Right renal pelvis (tissue), 4 donors: Measurements from ENCODE around the gene RHOF. TPM values are rescaled to one million over a fixed set of nuclear protein-coding genes. Genes with fewer than 3 reads are reported as not detected.
"Not testable (repeated sequence)": the region's sequence is repeated elsewhere in the genome, so short reads cannot be mapped to it uniquely, and the experiment has no call there.

Experiments
- DNase-seq, 4 donors: peaks; one replicate each; pipeline ENCODE4 v3.0.0-alpha.2; 2013; ENCODE audit warnings: low read depth in 4 of 4, low spot score in 3 of 4, missing footprints in 1 of 4
- polyA plus RNA-seq, 4 donors: library from polyadenylated mRNA; unstranded; fragments of 120-200 nt; gene quantifications; one replicate each; pipeline ENCODE4 v1.2.1, GENCODE V29; 2013; ENCODE audit not compliant: insufficient read length in 4 of 4

RHOF gene
- polyA plus RNA-seq, 4 donors = 8.6 to 13.7 (median 11.9) TPM

DNA sequence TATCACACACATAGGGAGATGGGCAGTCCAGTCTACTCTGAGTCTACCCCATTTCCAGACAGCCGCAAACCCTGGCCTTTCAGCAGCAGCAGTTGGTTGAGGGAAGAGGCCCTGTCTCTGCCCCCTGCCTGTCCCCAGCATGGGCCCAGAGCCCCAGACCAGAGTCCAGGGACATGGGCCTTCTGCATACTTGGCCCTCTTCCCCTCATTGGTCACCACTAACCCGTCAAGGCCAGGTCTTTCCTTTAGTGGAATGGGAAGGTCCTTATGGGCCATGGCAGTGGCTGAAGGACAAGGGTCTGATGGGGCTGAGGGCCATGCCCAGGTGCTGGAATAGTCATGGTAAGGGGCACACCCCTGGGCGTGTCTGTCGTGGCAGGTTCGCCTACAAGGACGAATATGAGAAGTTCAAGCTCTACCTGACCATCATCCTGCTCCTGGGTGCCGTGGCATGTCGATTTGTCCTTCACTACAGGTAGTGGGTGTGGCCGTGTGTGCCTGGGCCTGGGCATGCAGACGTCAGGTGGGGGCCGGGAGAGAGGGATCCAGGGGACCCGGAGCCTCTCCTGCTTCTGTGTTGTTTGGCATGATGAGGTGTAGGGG lies 41.6 kb downstream of the RHOF start:
- no peak for DNase-seq

DNA sequence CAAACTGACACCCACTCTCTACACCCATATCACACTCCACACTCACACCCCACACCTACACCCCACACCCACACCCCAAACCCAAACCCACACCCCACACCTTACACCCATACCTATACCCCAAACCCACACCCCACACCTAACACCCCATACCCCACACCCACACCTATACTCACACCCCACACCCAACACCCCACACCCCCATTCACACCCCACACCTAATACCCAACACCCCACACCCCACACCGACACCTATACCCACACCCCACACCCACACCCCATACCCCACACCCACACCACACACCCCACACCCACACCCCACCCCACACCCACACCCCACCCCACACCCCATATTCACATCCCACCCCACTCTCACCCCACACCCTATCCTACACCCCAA lies 42.5 kb downstream of the RHOF start:
- no peak for DNase-seq

DNA sequence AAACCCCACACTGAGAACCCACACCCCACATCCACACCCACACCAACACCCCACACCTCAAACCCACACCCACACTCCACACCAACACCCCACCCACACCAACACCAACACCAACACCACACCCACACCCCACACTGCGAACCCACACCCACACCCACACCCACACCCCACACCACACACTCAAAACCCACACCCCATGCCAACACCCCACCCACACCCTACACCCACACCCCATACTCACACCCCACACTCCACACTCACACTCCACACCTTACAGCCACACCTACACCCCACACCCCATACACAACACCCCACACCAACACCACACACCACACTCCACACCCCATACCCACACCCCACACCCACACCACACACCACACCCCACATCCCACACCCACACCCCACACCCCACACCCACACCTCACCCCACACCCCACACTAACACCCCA lies 43.0 kb downstream of the RHOF start:
- DNase-seq = no peak

DNA sequence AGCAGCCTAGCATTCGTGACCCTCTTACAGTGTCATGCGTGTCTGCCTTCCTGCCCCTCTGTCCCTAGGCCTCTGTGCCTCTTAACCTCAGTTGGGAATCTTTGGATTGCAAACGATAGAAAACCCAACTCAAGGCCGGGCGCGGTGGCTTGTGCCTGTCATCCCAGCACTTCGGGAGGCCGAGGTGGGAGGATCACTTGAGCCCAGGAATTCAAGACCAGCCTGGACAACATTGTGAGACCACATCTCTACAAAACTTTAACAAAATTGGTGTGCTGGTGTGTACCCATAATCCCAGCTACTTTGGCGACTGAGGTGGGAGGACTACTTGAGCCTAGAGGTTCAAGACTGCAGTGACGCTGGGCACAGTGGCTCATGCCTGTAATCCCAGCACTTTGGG lies 44.2 kb downstream of the RHOF start:
- DNase-seq = no peak

DNA sequence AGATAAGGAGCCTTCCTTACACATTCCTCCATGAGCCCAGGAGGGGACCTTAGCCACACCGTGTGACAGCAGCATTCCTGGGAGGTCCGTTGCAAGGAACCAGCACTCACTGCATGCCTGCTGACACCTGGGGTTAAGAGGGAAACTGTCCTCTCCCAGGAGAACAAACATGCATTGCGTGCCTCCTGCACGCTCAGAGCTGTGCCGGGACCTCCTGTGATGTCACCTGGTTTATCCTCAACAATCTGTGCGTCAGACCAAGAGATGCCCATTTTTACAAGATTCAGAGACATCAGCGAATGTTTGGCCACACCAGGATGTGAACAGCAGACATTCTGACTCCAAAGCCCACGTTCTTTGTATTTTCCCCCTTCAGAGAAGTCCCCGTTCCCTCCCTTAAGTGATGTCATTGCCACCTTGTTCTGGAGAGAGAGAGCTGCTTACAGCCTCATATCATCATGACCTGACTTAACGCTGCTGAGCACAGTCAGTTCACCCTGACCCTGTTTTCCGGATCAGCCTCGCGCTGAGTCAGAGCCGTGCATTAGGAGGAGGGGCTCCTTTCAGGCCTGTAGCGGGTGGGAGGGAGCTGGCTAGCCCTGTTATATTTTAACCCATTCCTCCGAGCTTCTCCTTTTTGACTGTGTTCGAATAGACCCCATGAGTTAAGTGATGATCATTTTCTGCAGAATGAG lies 44.8 kb downstream of the RHOF start:
- peak in 2 of 4 donors; percentile 54 to 59 for DNase-seq

DNA sequence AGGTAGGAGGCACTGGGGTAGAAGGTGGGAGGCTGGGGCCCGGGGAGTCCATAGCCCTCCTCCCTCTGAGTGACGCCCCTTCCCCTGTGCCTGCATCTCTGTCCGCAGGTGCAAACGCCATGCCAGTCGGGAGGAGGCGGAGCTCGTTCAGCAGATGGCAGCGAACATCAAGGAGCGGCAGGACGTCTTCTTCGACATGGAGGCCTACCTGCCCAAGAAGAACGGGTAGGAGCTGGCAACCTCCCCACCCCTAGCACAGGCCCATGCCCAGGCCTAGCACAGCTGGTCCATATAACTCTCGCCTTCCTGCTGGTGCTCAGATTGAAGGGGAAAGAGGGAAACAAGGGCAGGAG lies 45.3 kb downstream of the RHOF start:
- no peak for DNase-seq

DNA sequence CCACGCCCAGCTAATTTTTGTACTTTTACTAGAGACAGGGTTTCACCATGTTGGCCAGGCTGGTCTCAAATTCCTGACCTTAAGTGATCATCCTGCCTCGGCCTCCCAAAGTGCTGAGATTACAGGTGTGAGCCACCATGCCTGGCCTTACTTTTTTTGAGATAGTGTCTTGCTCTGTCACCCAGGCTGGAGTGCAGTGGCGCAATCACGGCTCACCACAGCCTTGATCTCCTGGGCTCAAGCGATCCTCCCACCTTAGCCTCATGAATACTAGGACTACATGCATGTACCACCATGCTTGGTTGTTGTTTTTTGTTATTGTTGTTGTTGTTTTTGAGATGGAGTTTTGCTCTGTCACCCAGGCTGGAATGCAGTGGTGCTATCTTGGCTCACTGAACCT lies 47.9 kb downstream of the RHOF start:
- DNase-seq = not testable (repeated sequence)

DNA sequence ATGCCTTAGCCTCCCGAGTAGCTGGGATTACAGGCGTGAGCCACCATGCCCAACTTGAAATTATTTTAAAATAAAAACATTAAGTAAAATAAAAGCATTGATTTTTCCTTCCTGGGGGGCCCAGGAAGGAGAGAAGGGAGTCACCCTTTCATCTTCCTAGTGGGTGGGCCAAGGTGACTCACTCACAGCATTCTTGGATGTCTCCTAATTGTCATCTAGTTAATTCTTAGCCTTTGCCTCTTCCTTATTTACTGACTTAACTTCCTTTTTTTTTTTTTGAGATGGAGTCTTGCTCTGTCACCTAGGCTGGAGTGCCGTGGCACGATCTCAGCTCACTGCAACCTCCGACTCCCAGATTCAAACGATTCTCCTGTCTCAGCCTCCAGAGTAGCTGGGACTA lies 51.7 kb downstream of the RHOF start:
- DNase-seq = no peak

DNA sequence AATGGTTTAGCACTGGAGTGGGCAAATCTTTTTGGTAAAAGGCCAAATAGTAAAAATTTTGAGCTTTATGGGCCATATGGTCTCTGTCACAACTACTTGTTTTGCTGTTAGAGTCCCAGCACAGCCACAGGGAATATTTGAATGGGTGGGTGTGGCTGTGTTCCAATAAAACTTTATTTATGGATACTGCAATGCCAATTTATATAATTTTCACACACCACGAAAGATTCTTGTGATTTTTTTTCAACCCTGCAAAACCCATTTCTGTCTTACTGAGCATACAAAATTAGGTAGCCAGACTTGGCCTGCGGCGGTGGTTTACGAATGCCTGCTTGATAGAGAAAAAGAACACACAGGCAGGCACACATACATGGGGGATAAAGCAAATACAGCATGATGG lies 52.6 kb downstream of the RHOF start:
- DNase-seq = no peak

DNA sequence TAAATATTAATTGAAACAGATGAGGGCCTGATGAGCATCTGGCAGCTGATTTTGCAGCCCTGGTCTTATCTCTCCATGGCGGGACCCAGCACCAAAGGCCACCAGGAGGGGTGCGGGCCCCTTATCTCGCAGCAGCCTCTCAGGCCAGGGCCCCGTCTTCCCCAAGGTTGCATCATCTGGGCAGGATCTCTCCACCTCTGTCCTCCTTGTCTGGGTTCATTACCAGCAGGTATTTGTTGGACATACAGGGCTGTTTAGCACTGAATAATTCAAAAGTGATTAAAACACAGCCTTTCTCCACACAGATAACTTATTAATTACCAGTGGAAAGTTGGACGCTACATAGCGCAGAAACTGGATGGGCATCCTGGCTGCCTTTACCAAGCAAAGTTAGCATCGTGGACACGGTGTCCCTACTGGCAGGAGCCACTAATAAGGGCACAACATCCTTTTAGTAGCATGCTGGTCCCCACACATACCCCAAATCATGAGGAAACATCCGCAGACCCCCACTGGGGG lies 55.1 kb downstream of the RHOF start:
- no peak for DNase-seq

DNA sequence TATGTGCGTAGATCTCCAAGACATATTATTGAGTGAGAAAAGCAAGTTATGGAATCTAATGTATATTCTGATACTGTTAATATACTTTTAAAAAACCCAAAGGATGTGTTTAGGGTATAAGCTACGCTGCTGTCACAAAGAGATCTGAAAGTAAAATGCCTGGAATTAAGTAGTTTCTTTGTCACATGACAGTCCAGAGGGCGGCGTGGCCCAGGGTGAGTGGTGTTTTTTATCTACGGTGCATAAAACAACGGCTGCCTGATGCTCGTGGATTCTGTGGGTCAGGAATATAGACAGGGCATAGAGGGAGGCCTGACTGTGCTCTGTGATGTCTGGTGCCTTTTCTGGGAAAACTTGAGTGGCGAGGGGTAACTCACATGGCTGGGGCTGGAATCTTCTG lies 59.6 kb downstream of the RHOF start:
- DNase-seq = no peak

DNA sequence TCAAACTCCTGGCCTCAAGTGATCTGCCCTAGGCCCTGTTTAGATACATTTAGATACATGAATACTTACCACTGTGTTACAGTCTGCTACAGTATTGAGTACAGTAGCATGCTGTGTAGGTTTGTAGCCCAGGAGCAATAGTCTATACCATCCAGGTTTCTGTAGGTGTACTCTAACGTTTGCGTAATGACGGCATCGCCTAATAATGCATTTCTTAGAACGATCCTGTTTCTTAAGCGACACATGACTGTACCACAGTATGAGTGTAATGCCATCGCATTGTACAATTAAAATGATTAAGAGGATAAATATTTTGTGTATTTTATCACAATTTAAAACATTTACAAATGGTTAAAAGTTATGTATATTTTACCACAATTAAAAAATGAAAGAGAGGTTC lies 62.0 kb downstream of the RHOF start:
- DNase-seq = no peak

DNA sequence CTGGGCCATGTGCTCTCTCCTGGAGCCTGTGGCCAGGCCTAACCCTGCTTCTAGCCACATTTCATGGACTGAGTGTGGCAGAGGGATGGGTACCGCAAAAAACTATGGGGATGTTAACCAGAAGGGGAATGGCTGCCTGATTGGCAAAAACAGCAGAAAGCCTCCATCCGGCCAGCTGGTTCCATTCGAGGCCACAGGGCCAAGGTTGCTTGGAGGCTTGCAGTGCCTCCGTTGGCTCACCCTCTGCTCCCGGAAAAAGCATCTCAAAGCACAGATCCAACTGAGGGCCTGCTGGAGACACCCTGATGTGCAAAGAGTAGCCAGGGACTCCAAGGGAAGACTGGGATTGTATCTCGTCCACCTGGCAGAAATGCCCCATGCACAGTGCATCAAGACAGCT lies 64.5 kb downstream of the RHOF start:
- no peak for DNase-seq

Other genes with a start within 250 kb of the RHOF start
- 10 to 100 TPM; 71.5 to 75.8 (median 74.1) TPM for gene KDM2B, start 212.7 kb downstream of the RHOF start, polyA plus RNA-seq
- gene ORAI1, start 167.2 kb downstream of the RHOF start, polyA plus RNA-seq = 10 to 100 TPM; 12.8 to 16.9 (median 13.7) TPM
- gene MORN3, start 124.0 kb downstream of the RHOF start, polyA plus RNA-seq = 1 to 10 TPM; 1.5 to 2.3 (median 1.8) TPM
- gene TMEM120B, start 80.9 kb downstream of the RHOF start, polyA plus RNA-seq = 10 to 100 TPM in 1 of 4 donors, 1 to 10 TPM in 3; 8.0 to 10.3 (median 8.8) TPM
- 10 to 100 TPM; 13.6 to 17.3 (median 15.6) TPM for gene SETD1B, start 10.3 kb upstream of the RHOF start, polyA plus RNA-seq
- 1 to 10 TPM; 1.5 to 5.3 (median 3.6) TPM for gene HPD, start 65.2 kb upstream of the RHOF start, polyA plus RNA-seq
- 10 to 100 TPM; 48.9 to 58.6 (median 54.3) TPM for gene PSMD9, start 95.1 kb upstream of the RHOF start, polyA plus RNA-seq
- gene CFAP251, start 124.9 kb upstream of the RHOF start, polyA plus RNA-seq = 10 to 100 TPM in 2 of 4 donors, 1 to 10 TPM in 2; 9.6 to 14.5 (median 10.3) TPM
- gene BCL7A, start 228.2 kb upstream of the RHOF start, polyA plus RNA-seq = 10 to 100 TPM; 34.0 to 39.7 (median 37.6) TPM